Neural progenitor cell (in vitro differentiated cells): ENCODE measurements around the gene CHD5. TPM values are rescaled to one million over a fixed set of nuclear protein-coding genes. Genes with fewer than 3 reads are reported as not detected.

ENCODE experiments used
- DNase-seq: peaks from one replicate; pipeline ENCODE4 v3.0.0-alpha.2; 2016; ENCODE audit warnings: low spot score
- H2AFZ ChIP-seq: fragments of 200-600 bp; sonication (generic); replicated peaks from 2 replicates; pipeline ENCODE4 v1.6.1; 2016; ENCODE audit warnings: antibody characterized with exemption
- H3F3A ChIP-seq: fragments of 200-600 bp; sonication (generic); 2 replicates; pipeline ENCODE4 v1.6.1; 2016; ENCODE audit warnings: antibody characterized with exemption, low read depth
- H3K27ac ChIP-seq: fragments of 200-600 bp; sonication (generic); 2 replicates; pipeline ENCODE4 v1.5.1; 2016; ENCODE audit warnings: mild to moderate bottlenecking
- H3K27me3 ChIP-seq: fragments of 200-600 bp; sonication (generic); 2 replicates; pipeline ENCODE4 v1.6.1; 2016; ENCODE audit warnings: mild to moderate bottlenecking, moderate library complexity
- H3K36me3 ChIP-seq: fragments of 200-600 bp; sonication (generic); 2 replicates; pipeline ENCODE4 v1.5.1; 2016
- H3K4me1 ChIP-seq: fragments of 200-600 bp; sonication (generic); 2 replicates; pipeline ENCODE4 v1.6.1; 2016; ENCODE audit warnings: mixed run types
- H3K4me2 ChIP-seq: fragments of 200-600 bp; sonication (generic); 2 replicates; pipeline ENCODE4 v1.6.1; 2016
- H3K4me3 ChIP-seq: fragments of 200-600 bp; sonication (generic); 2 replicates; pipeline ENCODE4 v1.5.1; 2016
- H3K79me2 ChIP-seq: fragments of 200-600 bp; sonication (generic); 2 replicates; pipeline ENCODE4 v1.6.1; 2016; ENCODE audit warnings: low read depth
- H3K9ac ChIP-seq: fragments of 200-600 bp; sonication (generic); 2 replicates; pipeline ENCODE4 v1.6.1; 2016
- H3K9me3 ChIP-seq: fragments of 200-600 bp; sonication (generic); 2 replicates; pipeline ENCODE4 v1.5.1; 2016; ENCODE audit warnings: low read depth
- H4K20me1 ChIP-seq: fragments of 200-600 bp; sonication (generic); 2 replicates; pipeline ENCODE4 v1.6.1; 2016; ENCODE audit warnings: low read depth
- H3K27ac Mint-ChIP-seq: 3 replicates; pipeline ENCODE4 v1.8.0; 2021; ENCODE audit warnings: mixed read lengths
- H3K27me3 Mint-ChIP-seq: 2 replicates; pipeline ENCODE4 v1.8.0; 2022; ENCODE audit warnings: low read depth, mild to moderate bottlenecking, inconsistent platforms, moderate library complexity, mixed read lengths; ENCODE audit not compliant: insufficient read depth
- H3K36me3 Mint-ChIP-seq: 3 replicates; pipeline ENCODE4 v1.8.0; 2021; ENCODE audit warnings: mixed read lengths
- H3K4me1 Mint-ChIP-seq: 3 replicates; pipeline ENCODE4 v1.8.0; 2021; ENCODE audit warnings: mixed read lengths
- H3K4me3 Mint-ChIP-seq: 3 replicates; pipeline ENCODE4 v1.8.0; 2021; ENCODE audit warnings: mild to moderate bottlenecking, moderate library complexity, mixed read lengths
- H3K9me3 Mint-ChIP-seq: 3 replicates; pipeline ENCODE4 v1.8.0; 2020; ENCODE audit warnings: mixed read lengths
- EZH2 ChIP-seq: fragments of 200-600 bp; sonication (generic); IDR thresholded peaks from 2 replicates; pipeline ENCODE4 v1.6.1; 2017; ENCODE audit warnings: antibody characterized with exemption, mild to moderate bottlenecking, moderate library complexity
- EZH2phosphoT487 ChIP-seq: fragments of 200-600 bp; sonication (generic); IDR thresholded peaks from 2 replicates; pipeline ENCODE4 v1.6.1; 2017; ENCODE audit warnings: antibody characterized with exemption
- total RNA-seq: library from RNA; depleted of rRNA; stranded (reverse); fragments of >200 nt; gene quantifications from 2 replicates; pipeline ENCODE4 v1.2.3, GENCODE V29; 2015; ENCODE audit warnings: low replicate concordance
- TF ChIP-seq, protein P1 (sequence below): fragments of 200-600 bp; sonication (generic); IDR thresholded peaks from 2 replicates; pipeline ENCODE4 v1.5.1; 2017; ENCODE audit warnings: antibody characterized with exemption, mild to moderate bottlenecking

CHD5 gene
- total RNA-seq, 1 donor from 2014 or later = 0.17 TPM

GRCh38 chr1:6092211-6092610 lies 87.9 kb downstream of the CHD5 start:
- H3K9ac ChIP-seq = no peak overlapping the region
- H3K27me3 ChIP-seq = no peaks in the 10 kb centered on the region
- Mint-ChIP-seq H3K27me3 (peaks cover 4% of the 10 kb centered on the region), H3K9me3 (no peaks in the 10 kb centered on the region), H3K4me1 (peaks cover 6% of the 10 kb centered on the region), H3K4me3 (no peak overlapping the region), H3K36me3 (no peaks in the 10 kb centered on the region), H3K27ac (no peak overlapping the region)
- H3K4me1 ChIP-seq = no peaks in the 10 kb centered on the region
- TF ChIP-seq, protein P1, sequence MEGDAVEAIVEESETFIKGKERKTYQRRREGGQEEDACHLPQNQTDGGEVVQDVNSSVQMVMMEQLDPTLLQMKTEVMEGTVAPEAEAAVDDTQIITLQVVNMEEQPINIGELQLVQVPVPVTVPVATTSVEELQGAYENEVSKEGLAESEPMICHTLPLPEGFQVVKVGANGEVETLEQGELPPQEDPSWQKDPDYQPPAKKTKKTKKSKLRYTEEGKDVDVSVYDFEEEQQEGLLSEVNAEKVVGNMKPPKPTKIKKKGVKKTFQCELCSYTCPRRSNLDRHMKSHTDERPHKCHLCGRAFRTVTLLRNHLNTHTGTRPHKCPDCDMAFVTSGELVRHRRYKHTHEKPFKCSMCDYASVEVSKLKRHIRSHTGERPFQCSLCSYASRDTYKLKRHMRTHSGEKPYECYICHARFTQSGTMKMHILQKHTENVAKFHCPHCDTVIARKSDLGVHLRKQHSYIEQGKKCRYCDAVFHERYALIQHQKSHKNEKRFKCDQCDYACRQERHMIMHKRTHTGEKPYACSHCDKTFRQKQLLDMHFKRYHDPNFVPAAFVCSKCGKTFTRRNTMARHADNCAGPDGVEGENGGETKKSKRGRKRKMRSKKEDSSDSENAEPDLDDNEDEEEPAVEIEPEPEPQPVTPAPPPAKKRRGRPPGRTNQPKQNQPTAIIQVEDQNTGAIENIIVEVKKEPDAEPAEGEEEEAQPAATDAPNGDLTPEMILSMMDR = no peak
- TF ChIP-seq EZH2 = no peak
- no peak for TF ChIP-seq EZH2phosphoT487
- no peaks in the 10 kb centered on the region for H3K9me3 ChIP-seq
- no peaks in the 10 kb centered on the region for H3K79me2 ChIP-seq
- no peaks in the 10 kb centered on the region for H3F3A ChIP-seq
- H2AFZ ChIP-seq = no peak overlapping the region
- no peak overlapping the region for H3K4me2 ChIP-seq
- H3K27ac ChIP-seq = no peak overlapping the region
- DNase-seq = no peak
- no peaks in the 10 kb centered on the region for H3K36me3 ChIP-seq
- H3K4me3 ChIP-seq = no peak overlapping the region
- H4K20me1 ChIP-seq = no peaks in the 10 kb centered on the region

DNA sequence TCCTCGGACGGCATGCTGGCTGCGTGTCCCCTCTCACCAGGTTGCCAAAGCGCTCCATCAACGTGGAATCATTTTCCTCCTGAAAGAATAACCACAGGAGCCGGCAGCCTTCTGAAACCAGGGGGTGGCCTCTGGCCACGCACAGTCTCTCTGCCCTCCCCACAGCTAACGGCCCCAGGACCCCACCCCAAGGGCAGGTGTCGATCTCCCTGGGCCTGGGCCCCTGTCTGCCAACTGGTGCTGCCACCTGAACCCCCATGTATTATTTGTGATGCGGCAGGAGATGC lies 88.4 kb downstream of the CHD5 start:
- Histone ChIP-seq H3K27ac (no peak overlapping the region), H3K4me3 (no peak overlapping the region), H3F3A (no peaks in the 10 kb centered on the region), H2AFZ (no peak overlapping the region), H3K4me1 (no peaks in the 10 kb centered on the region), H3K4me2 (no peak overlapping the region), H4K20me1 (no peaks in the 10 kb centered on the region), H3K27me3 (no peaks in the 10 kb centered on the region), H3K9ac (no peak overlapping the region), H3K9me3 (no peaks in the 10 kb centered on the region), H3K36me3 (no peaks in the 10 kb centered on the region), H3K79me2 (no peaks in the 10 kb centered on the region)
- Mint-ChIP-seq H3K27ac (no peak overlapping the region), H3K4me3 (no peak overlapping the region), H3K4me1 (peaks cover 11% of the 10 kb centered on the region), H3K27me3 (peaks cover 4% of the 10 kb centered on the region), H3K9me3 (no peaks in the 10 kb centered on the region), H3K36me3 (no peaks in the 10 kb centered on the region)
- TF ChIP-seq, protein P1 = no peak
- no peak for TF ChIP-seq EZH2
- no peak for TF ChIP-seq EZH2phosphoT487
- no peak for DNase-seq

DNA sequence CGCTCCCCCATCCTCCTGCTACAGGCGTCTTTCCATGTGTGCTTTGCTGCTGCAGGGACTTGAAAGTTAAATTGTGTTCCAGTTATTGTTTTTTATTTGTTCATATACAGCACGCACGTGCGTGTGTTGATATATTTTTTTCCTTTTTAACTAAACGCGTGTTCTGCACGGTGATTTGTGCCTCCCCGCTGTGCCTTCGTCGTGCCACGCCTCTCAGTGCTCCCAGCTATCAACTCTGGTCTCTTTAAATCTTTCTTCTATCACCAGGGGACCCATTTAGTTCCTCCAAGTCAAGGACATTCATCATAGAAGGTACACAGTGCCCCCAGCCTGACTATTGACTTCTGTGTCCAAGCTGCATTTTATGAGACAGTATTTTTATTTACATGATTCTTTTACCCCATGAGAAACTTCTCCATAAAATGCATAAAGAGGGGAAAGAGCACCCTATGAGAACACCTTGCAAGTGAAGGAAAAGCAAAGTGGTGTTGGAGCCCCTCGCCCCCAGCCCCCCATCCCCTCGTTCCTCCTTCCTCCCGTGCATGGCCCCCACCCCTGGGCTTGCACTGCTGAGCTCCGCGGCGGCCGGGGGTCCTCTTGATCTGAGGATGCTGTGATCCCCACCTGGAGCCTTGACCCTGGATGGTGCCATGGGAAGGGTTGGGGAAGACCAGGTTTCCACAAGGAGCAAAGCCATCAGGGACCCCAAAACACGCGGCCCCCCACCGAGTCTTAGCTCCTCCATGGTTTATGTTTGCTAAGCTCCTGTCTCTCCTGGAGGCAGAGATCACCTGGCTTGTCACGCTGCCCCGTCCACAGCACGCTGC lies 88.9 kb downstream of the CHD5 start:
- Mint-ChIP-seq H3K27me3 (peaks cover 4% of the 10 kb centered on the region), H3K36me3 (no peaks in the 10 kb centered on the region), H3K27ac (no peak overlapping the region), H3K4me3 (no peak overlapping the region), H3K9me3 (no peaks in the 10 kb centered on the region), H3K4me1 (peaks cover 11% of the 10 kb centered on the region)
- H3K27ac ChIP-seq = no peak overlapping the region
- no peaks in the 10 kb centered on the region for H3K27me3 ChIP-seq
- TF ChIP-seq, protein P1 = no peak
- no peak for TF ChIP-seq EZH2
- no peak for TF ChIP-seq EZH2phosphoT487
- DNase-seq = no peak
- no peaks in the 10 kb centered on the region for H3K9me3 ChIP-seq
- no peaks in the 10 kb centered on the region for H3K36me3 ChIP-seq
- H3K4me3 ChIP-seq = no peak overlapping the region
- no peak overlapping the region for H2AFZ ChIP-seq
- no peaks in the 10 kb centered on the region for H3K4me1 ChIP-seq
- H3K4me2 ChIP-seq = no peak overlapping the region
- no peaks in the 10 kb centered on the region for H3F3A ChIP-seq
- H3K79me2 ChIP-seq = no peaks in the 10 kb centered on the region
- H4K20me1 ChIP-seq = no peaks in the 10 kb centered on the region
- no peak overlapping the region for H3K9ac ChIP-seq
